Measurements from ENCODE around the gene NFASC. TPM values are rescaled to one million over a fixed set of nuclear protein-coding genes. Genes with fewer than 3 reads are reported as not detected.

NFASC gene
- total and polyA plus RNA-seq, 4 donors = 4.3 to 92.7 (median 32.8) TPM

- H3K27me3 ChIP-seq (ENCODE audit: control insufficient read depth in 1 of 2, insufficient read depth in 2 of 2, low read length in 1 of 2) = no peaks in the 10 kb centered on the region
- H3K4me1 ChIP-seq (ENCODE audit: control insufficient read depth in 1 of 2, insufficient read depth in 2 of 2, low read length in 2 of 2) = no peaks in the 10 kb centered on the region
- intact Hi-C loops (cut with DNase I) = loop anchor here in 1 of 2 donors (5.0 kb wide), 1 partner anchor 56 kb away; no protein-coding TSS in a partner anchor
- peak; percentile 12 for ATAC-seq (ENCODE audit: low FRiP score)
- no peaks in the 10 kb centered on the region for H3K36me3 ChIP-seq (ENCODE audit: control insufficient read depth in 1 of 2, insufficient read depth in 2 of 2, low read length in 1 of 2)
- 16 to 31% methylated on average over 2 of the region's 2 CpGs for WGBS, 2 donors
- DNase-seq = no peak
- no peak overlapping the region for H3K4me3 ChIP-seq (ENCODE audit: low read length in 2 of 2)
- no peaks in the 10 kb centered on the region for H3K9me3 ChIP-seq (ENCODE audit: control insufficient read depth, low read length)
- no peak overlapping the region for H3K27ac ChIP-seq (ENCODE audit: low read depth in 1 of 2, low read length in 2 of 2)
Observed at GRCh38 chr1:204887846-204888245, 17.2 kb downstream of the NFASC start.

- intact Hi-C loops (cut with DNase I) = loop anchor here in 1 of 2 donors (5.0 kb wide), 1 partner anchor 56 kb away; no protein-coding TSS in a partner anchor
- 28 to 49% methylated on average over 2 of the region's 2 CpGs for WGBS, 2 donors
Observed at GRCh38 chr1:204888294-204888693, 17.6 kb downstream of the NFASC start.

GRCh38 chr1:204889681-204890383 lies 19.2 kb downstream of the NFASC start:
- H3K36me3 ChIP-seq (ENCODE audit: control insufficient read depth in 1 of 2, insufficient read depth in 2 of 2, low read length in 1 of 2) = no peaks in the 10 kb centered on the region
- DNase-seq = no peak
- no peak overlapping the region for H3K27ac ChIP-seq (ENCODE audit: low read depth in 1 of 2, low read length in 2 of 2)
- no peaks in the 10 kb centered on the region for H3K4me1 ChIP-seq (ENCODE audit: control insufficient read depth in 1 of 2, insufficient read depth in 2 of 2, low read length in 2 of 2)
- 40 to 41% methylated on average over 8 of the region's 8 CpGs for WGBS, 2 donors
- no peak overlapping the region for H3K4me3 ChIP-seq (ENCODE audit: low read length in 2 of 2)
- H3K27me3 ChIP-seq (ENCODE audit: control insufficient read depth in 1 of 2, insufficient read depth in 2 of 2, low read length in 1 of 2) = no peaks in the 10 kb centered on the region
- intact Hi-C loops (cut with DNase I) = loop anchor here (5.0 to 10.0 kb wide), 2 partner anchors 58 to 75 kb away; no protein-coding TSS in a partner anchor
- no peak for ATAC-seq (ENCODE audit: low FRiP score)
- H3K9me3 ChIP-seq (ENCODE audit: control insufficient read depth, low read length) = no peaks in the 10 kb centered on the region

More at GRCh38 chr1:204888294-204888693, 17.6 kb downstream of the NFASC start:
- no peak overlapping the region for H3K27ac ChIP-seq (ENCODE audit: low read depth in 1 of 2, low read length in 2 of 2)
- DNase-seq = no peak
- H3K4me1 ChIP-seq (ENCODE audit: control insufficient read depth in 1 of 2, insufficient read depth in 2 of 2, low read length in 2 of 2) = no peaks in the 10 kb centered on the region
- H3K36me3 ChIP-seq (ENCODE audit: control insufficient read depth in 1 of 2, insufficient read depth in 2 of 2, low read length in 1 of 2) = no peaks in the 10 kb centered on the region
- H3K9me3 ChIP-seq (ENCODE audit: control insufficient read depth, low read length) = no peaks in the 10 kb centered on the region
- ATAC-seq (ENCODE audit: low FRiP score) = peak; percentile 31
- no peaks in the 10 kb centered on the region for H3K27me3 ChIP-seq (ENCODE audit: control insufficient read depth in 1 of 2, insufficient read depth in 2 of 2, low read length in 1 of 2)
- no peak overlapping the region for H3K4me3 ChIP-seq (ENCODE audit: low read length in 2 of 2)

GRCh38 chr1:204891860-204892259 lies 21.2 kb downstream of the NFASC start:
- Histone ChIP-seq H3K4me1 (ENCODE audit: control insufficient read depth in 1 of 2, insufficient read depth in 2 of 2, low read length in 2 of 2) (no peaks in the 10 kb centered on the region), H3K9me3 (ENCODE audit: control insufficient read depth, low read length) (no peaks in the 10 kb centered on the region), H3K4me3 (ENCODE audit: low read length in 2 of 2) (no peak overlapping the region), H3K27ac (ENCODE audit: low read depth in 1 of 2, low read length in 2 of 2) (no peak overlapping the region), H3K36me3 (ENCODE audit: control insufficient read depth in 1 of 2, insufficient read depth in 2 of 2, low read length in 1 of 2) (no peaks in the 10 kb centered on the region), H3K27me3 (ENCODE audit: control insufficient read depth in 1 of 2, insufficient read depth in 2 of 2, low read length in 1 of 2) (no peaks in the 10 kb centered on the region)
- intact Hi-C loops (cut with DNase I) = loop anchor here in 1 of 2 donors (10.0 kb wide), 1 partner anchor 77 kb away; no protein-coding TSS in a partner anchor
- no peak for ATAC-seq (ENCODE audit: low FRiP score)
- WGBS, 2 donors = 86 to 88% methylated on average over 3 of the region's 3 CpGs
- no peak for DNase-seq

GRCh38 chr1:204894031-204894430 lies 23.4 kb downstream of the NFASC start:
- Histone ChIP-seq H3K27ac (ENCODE audit: low read depth in 1 of 2, low read length in 2 of 2) (no peak overlapping the region), H3K9me3 (ENCODE audit: control insufficient read depth, low read length) (no peaks in the 10 kb centered on the region), H3K36me3 (ENCODE audit: control insufficient read depth in 1 of 2, insufficient read depth in 2 of 2, low read length in 1 of 2) (no peaks in the 10 kb centered on the region), H3K4me3 (ENCODE audit: low read length in 2 of 2) (no peak overlapping the region), H3K4me1 (ENCODE audit: control insufficient read depth in 1 of 2, insufficient read depth in 2 of 2, low read length in 2 of 2) (no peaks in the 10 kb centered on the region), H3K27me3 (ENCODE audit: control insufficient read depth in 1 of 2, insufficient read depth in 2 of 2, low read length in 1 of 2) (no peaks in the 10 kb centered on the region)
- ATAC-seq (ENCODE audit: low FRiP score) (no peak), DNase-seq (no peak)
- intact Hi-C loops (cut with DNase I) = loop anchor here in 1 of 2 donors (10.0 kb wide), 1 partner anchor 79 kb away; no protein-coding TSS in a partner anchor

GRCh38 chr1:204894606-204895005 lies 23.9 kb downstream of the NFASC start:
- DNase-seq = no peak
- H3K27me3 ChIP-seq (ENCODE audit: control insufficient read depth in 1 of 2, insufficient read depth in 2 of 2, low read length in 1 of 2) = no peaks in the 10 kb centered on the region
- WGBS, 2 donors = 59 to 63% methylated on average over 1 of the region's 1 CpG
- H3K36me3 ChIP-seq (ENCODE audit: control insufficient read depth in 1 of 2, insufficient read depth in 2 of 2, low read length in 1 of 2) = no peaks in the 10 kb centered on the region
- no peak overlapping the region for H3K27ac ChIP-seq (ENCODE audit: low read depth in 1 of 2, low read length in 2 of 2)
- no peak overlapping the region for H3K4me3 ChIP-seq (ENCODE audit: low read length in 2 of 2)
- no peaks in the 10 kb centered on the region for H3K9me3 ChIP-seq (ENCODE audit: control insufficient read depth, low read length)
- ATAC-seq (ENCODE audit: low FRiP score) = no peak
- intact Hi-C loops (cut with DNase I) = loop anchor here in 1 of 2 donors (10.0 kb wide), 1 partner anchor 80 kb away; no protein-coding TSS in a partner anchor
- H3K4me1 ChIP-seq (ENCODE audit: control insufficient read depth in 1 of 2, insufficient read depth in 2 of 2, low read length in 2 of 2) = no peaks in the 10 kb centered on the region

- H3K27me3 ChIP-seq (ENCODE audit: control insufficient read depth in 1 of 2, insufficient read depth in 2 of 2, low read length in 1 of 2) = no peaks in the 10 kb centered on the region
- intact Hi-C loops (cut with DNase I) = loop anchor here in 1 of 2 donors (10.0 kb wide), 1 partner anchor 81 kb away; no protein-coding TSS in a partner anchor
- DNase-seq (no peak), ATAC-seq (ENCODE audit: low FRiP score) (no peak)
- H3K4me1 ChIP-seq (ENCODE audit: control insufficient read depth in 1 of 2, insufficient read depth in 2 of 2, low read length in 2 of 2) = no peaks in the 10 kb centered on the region
- no peaks in the 10 kb centered on the region for H3K36me3 ChIP-seq (ENCODE audit: control insufficient read depth in 1 of 2, insufficient read depth in 2 of 2, low read length in 1 of 2)
- H3K4me3 ChIP-seq (ENCODE audit: low read length in 2 of 2) = no peak overlapping the region
- H3K27ac ChIP-seq (ENCODE audit: low read depth in 1 of 2, low read length in 2 of 2) = no peak overlapping the region
- WGBS, 2 donors = 81 to 85% methylated on average over 6 of the region's 6 CpGs
- no peaks in the 10 kb centered on the region for H3K9me3 ChIP-seq (ENCODE audit: control insufficient read depth, low read length)
Observed at GRCh38 chr1:204896023-204896422, 25.4 kb downstream of the NFASC start.

- intact Hi-C loops (cut with DNase I) = loop anchor here in 1 of 2 donors (10.0 kb wide), 1 partner anchor 82 kb away; no protein-coding TSS in a partner anchor
- H3K4me1 ChIP-seq (ENCODE audit: control insufficient read depth in 1 of 2, insufficient read depth in 2 of 2, low read length in 2 of 2) = no peaks in the 10 kb centered on the region
- DNase-seq = no peak
- ATAC-seq (ENCODE audit: low FRiP score) = no peak
- 83 to 85% methylated on average over 5 of the region's 5 CpGs for WGBS, 2 donors
- no peaks in the 10 kb centered on the region for H3K27me3 ChIP-seq (ENCODE audit: control insufficient read depth in 1 of 2, insufficient read depth in 2 of 2, low read length in 1 of 2)
- H3K9me3 ChIP-seq (ENCODE audit: control insufficient read depth, low read length) = no peaks in the 10 kb centered on the region
- H3K27ac ChIP-seq (ENCODE audit: low read depth in 1 of 2, low read length in 2 of 2) = no peak overlapping the region
- no peaks in the 10 kb centered on the region for H3K36me3 ChIP-seq (ENCODE audit: control insufficient read depth in 1 of 2, insufficient read depth in 2 of 2, low read length in 1 of 2)
- H3K4me3 ChIP-seq (ENCODE audit: low read length in 2 of 2) = no peak overlapping the region
Observed at GRCh38 chr1:204896787-204897469, 26.3 kb downstream of the NFASC start.

All from aorta (tissue), 5 donors.